Measurements from ENCODE around the gene ZNF346. TPM values are rescaled to one million over a fixed set of nuclear protein-coding genes. Genes with fewer than 3 reads are reported as not detected.

ZNF346 gene
- total and polyA plus RNA-seq, 2 donors from 2014 or later: 9.5 to 19.2 TPM

- Histone ChIP-seq H3K4me3 (ENCODE audit: low read length in 3 of 3) (no peak overlapping the region), H3K27ac (ENCODE audit: low read depth in 2 of 2, low read length in 2 of 2) (peak overlapping the region; percentile 7 to 18), H3K36me3 (ENCODE audit: control insufficient read depth in 2 of 3, insufficient read depth in 3 of 3, low read length in 3 of 3) (peaks cover 0 to 1% (median 0%) of the 10 kb centered on the region in 3 donors), H3K27me3 (ENCODE audit: control insufficient read depth, insufficient read depth, low read length) (no peaks in the 10 kb centered on the region), H3K9ac (ENCODE audit: low read length in 3 of 3) (no peak overlapping the region), H3K9me3 (ENCODE audit: control insufficient read depth in 2 of 3, insufficient read depth in 1 of 3, low read length in 3 of 3) (no peaks in the 10 kb centered on the region), H3K4me1 (ENCODE audit: control insufficient read depth in 2 of 3, insufficient read depth in 2 of 3, low read depth in 1 of 3, low read length in 3 of 3) (peaks cover 2 to 19% (median 11%) of the 10 kb centered on the region in 3 donors)
- FAIRE-seq: no peak
- intact Hi-C loops (cut with DNase I): no loop called here
- TF ChIP-seq, protein P1, sequence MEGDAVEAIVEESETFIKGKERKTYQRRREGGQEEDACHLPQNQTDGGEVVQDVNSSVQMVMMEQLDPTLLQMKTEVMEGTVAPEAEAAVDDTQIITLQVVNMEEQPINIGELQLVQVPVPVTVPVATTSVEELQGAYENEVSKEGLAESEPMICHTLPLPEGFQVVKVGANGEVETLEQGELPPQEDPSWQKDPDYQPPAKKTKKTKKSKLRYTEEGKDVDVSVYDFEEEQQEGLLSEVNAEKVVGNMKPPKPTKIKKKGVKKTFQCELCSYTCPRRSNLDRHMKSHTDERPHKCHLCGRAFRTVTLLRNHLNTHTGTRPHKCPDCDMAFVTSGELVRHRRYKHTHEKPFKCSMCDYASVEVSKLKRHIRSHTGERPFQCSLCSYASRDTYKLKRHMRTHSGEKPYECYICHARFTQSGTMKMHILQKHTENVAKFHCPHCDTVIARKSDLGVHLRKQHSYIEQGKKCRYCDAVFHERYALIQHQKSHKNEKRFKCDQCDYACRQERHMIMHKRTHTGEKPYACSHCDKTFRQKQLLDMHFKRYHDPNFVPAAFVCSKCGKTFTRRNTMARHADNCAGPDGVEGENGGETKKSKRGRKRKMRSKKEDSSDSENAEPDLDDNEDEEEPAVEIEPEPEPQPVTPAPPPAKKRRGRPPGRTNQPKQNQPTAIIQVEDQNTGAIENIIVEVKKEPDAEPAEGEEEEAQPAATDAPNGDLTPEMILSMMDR (IDR thresholded peaks at IDR 0.05; ENCODE audit: borderline replicate concordance, extremely low read depth, insufficient read depth): no peak
- DNase-seq: peak in 2 of 5 donors; percentile 12 to 48
These were observed 63.6 kb downstream of the ZNF346 start for GRCh38 chr5:177085985-177086653.

DNA sequence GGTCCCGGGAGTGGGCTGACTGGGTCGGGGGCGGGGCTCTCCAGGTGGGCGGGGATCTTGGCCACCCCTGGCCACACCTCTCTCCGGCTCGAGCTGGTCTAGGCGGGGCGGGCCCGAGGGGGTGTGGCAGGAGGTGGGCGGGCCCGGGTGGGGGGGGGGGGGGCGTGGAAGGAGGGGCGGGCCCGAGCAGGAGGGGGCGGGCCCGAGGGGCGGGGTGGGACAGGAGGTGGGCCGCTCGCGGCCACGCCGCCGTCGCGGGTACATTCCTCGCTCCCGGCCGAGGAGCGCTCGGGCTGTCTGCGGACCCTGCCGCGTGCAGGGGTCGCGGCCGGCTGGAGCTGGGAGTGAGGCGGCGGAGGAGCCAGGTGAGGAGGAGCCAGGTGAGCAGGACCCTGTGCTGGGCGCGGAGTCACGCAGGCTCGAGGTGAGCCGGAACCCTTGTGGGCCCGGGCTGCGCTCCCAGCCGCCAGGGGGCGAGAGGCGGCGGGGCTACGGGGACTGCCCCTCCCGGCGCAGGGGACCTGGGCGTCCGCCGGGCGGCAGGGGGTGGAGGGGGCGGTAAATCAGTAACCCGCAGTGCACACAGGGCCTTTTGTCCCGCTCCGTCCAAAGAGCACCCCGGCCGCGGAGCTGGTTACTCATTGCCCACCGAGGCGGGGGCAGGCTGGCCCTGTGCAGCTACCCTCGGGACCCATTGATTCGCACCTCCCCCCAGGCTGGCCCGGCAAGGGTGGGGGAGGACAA, 64.3 kb downstream of the ZNF346 start, which contains the start of gene FGFR4:
Gene FGFR4 (plus strand): TSS at position 262 of the 744 bp plus-strand sequence. CDS start 2,688 bp downstream, outside the sequence.
- FAIRE-seq (no peak), DNase-seq (peak; percentile 92 to 95 (median 93))
- peaks cover 0 to 3% (median 0%) of the 10 kb centered on the region in 3 donors for H3K36me3 ChIP-seq (ENCODE audit: control insufficient read depth in 2 of 3, insufficient read depth in 3 of 3, low read length in 3 of 3)
- H3K27me3 ChIP-seq (ENCODE audit: control insufficient read depth, insufficient read depth, low read length): no peaks in the 10 kb centered on the region
- intact Hi-C loops (cut with DNase I): no loop called here
- peak within 1 kb of the TSS in 2 of 3 donors; percentile 39 to 58 for H3K9ac ChIP-seq (ENCODE audit: low read length in 3 of 3)
- H3K9me3 ChIP-seq (ENCODE audit: control insufficient read depth in 2 of 3, insufficient read depth in 1 of 3, low read length in 3 of 3): no peaks in the 10 kb centered on the region
- H3K4me1 ChIP-seq (ENCODE audit: control insufficient read depth in 2 of 3, insufficient read depth in 2 of 3, low read depth in 1 of 3, low read length in 3 of 3): peaks cover 2 to 19% (median 11%) of the 10 kb centered on the region in 3 donors
- TF ChIP-seq, protein P1 (IDR thresholded peaks at IDR 0.05; ENCODE audit: borderline replicate concordance, extremely low read depth, insufficient read depth): peak; percentile 49
- peak within 1 kb of the TSS; percentile 48 to 78 (median 73) for H3K4me3 ChIP-seq (ENCODE audit: low read length in 3 of 3)
- H3K27ac ChIP-seq (ENCODE audit: low read depth in 2 of 2, low read length in 2 of 2): peak within 1 kb of the TSS; percentile 71 to 76

- peaks cover 0 to 3% (median 0%) of the 10 kb centered on the region in 3 donors for H3K36me3 ChIP-seq (ENCODE audit: control insufficient read depth in 2 of 3, insufficient read depth in 3 of 3, low read length in 3 of 3)
- peak overlapping the region; percentile 48 to 78 (median 73) for H3K4me3 ChIP-seq (ENCODE audit: low read length in 3 of 3)
- H3K27ac ChIP-seq (ENCODE audit: low read depth in 2 of 2, low read length in 2 of 2): peak overlapping the region; percentile 67 to 76
- TF ChIP-seq, protein P1 (IDR thresholded peaks at IDR 0.05; ENCODE audit: borderline replicate concordance, extremely low read depth, insufficient read depth): no peak
- FAIRE-seq: no peak
- no peaks in the 10 kb centered on the region for H3K9me3 ChIP-seq (ENCODE audit: control insufficient read depth in 2 of 3, insufficient read depth in 1 of 3, low read length in 3 of 3)
- peak overlapping the region in 2 of 3 donors; percentile 39 to 58 for H3K9ac ChIP-seq (ENCODE audit: low read length in 3 of 3)
- intact Hi-C loops (cut with DNase I): no loop called here
- H3K27me3 ChIP-seq (ENCODE audit: control insufficient read depth, insufficient read depth, low read length): no peaks in the 10 kb centered on the region
- peaks cover 2 to 19% (median 11%) of the 10 kb centered on the region in 3 donors for H3K4me1 ChIP-seq (ENCODE audit: control insufficient read depth in 2 of 3, insufficient read depth in 2 of 3, low read depth in 1 of 3, low read length in 3 of 3)
- DNase-seq: no peak
These were observed 65.0 kb downstream of the ZNF346 start for GRCh38 chr5:177087398-177088005.

Data from kidney (tissue), 14 donors.